ENCODE data around the gene SELENON.

The SELENON gene

DNA sequence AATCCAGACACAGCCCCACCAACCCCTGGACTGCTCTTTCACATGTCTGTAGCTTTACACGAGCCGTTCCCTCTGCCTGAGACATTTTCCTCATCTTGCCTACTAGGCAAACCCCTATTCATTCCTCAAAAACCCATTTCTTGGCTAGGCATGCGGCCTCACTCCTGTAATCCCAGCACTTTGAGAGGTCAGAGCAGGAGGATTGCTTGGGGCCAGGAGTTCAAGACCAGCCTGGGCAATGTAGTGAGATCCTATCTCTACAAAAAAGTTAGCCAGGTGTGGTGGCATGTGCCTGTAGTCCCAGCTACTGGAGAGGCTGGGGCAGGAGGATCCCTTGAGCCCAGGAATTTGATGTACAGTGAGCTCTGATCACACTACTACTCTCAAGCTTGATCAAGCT is 64.4 kb downstream of the SELENON start:
- DNase-seq (ENCODE audit: low read depth) = no peak

DNA sequence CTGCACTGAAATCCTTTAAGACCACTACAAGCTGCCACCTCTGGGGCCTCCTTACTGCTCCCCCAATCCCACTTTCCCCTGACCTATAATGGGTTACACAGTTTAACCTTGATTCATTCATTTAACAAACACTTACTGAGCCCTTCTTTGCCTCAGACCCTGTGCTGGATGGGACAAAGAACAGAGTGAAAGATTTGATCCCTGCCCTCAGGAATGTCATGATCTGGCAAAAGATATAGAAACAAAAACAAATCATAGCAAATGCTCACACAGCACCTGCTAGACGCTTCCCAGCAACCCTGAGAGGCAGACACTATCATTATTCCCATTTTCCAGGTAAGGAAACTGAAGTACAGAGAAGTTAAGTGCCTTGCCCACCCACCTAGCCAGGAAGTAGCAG is 66.3 kb downstream of the SELENON start:
- DNase-seq (ENCODE audit: low read depth) = no peak

DNA sequence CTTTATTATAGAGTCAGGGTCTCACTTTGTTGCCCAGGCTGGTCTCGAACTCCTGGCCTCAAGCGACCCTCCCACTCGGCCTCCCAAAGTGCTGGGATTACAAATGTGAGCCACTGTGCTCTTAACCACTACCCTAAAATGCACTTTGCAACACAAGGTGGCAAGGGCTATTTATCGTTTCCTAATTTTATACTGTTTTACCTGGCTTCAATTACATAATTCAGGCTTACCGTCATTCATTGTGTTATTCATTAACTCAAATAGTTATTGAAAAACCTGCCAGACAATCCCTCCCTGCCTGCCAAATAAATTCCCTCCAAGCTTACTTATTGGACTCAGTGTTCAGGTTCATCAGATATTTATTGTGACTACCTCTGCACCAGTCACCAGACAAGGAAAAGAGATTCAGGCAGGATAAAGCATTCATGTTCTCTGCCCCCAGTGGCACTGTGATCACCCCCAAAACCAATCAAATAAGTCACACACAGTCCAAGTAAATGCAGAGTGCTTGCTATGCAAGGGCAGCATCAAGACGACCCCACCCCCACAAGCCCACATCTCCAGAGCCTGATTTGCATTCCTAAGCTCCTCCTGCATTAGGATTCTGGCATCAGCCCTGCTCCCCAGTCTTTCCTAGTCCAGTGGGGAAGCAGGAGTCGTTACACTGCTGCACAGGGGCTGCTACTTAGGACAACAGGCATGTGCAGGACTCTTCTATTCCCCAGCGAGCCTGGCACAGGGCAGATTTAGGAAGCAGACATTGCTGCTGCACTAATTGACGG is 67.4 kb downstream of the SELENON start:
- no peak for DNase-seq (ENCODE audit: low read depth)
